Adrenal gland (tissue), 5 donors: Measurements from ENCODE around the gene LARGE1.

Experiments
- CTCF ChIP-seq, 6 experiments: fragments of 450-650 bp in 4 of 6; fragments of 200-600 bp in 2 of 6; sonication (generic) in 1 of 6; IDR thresholded peaks; 1 replicate in 5 of 6; 2 replicates in 1 of 6; pipeline versions ENCODE4 v1.5.1 to v1.8.0; 2016 to 2021; ENCODE audit warnings: antibody characterized with exemption in 6 of 6, mild to moderate bottlenecking in 2 of 6, moderate library complexity in 1 of 6
- POLR2A ChIP-seq, 2 donors: fragments of 450-650 bp; IDR thresholded peaks; one replicate each; pipeline ENCODE4 v1.6.1; 2017; ENCODE audit warnings: antibody characterized with exemption in 2 of 2, mild to moderate bottlenecking in 2 of 2, moderate library complexity in 1 of 2
- donor health status: DM: no; HTN: no; CAD: no.

DNA sequence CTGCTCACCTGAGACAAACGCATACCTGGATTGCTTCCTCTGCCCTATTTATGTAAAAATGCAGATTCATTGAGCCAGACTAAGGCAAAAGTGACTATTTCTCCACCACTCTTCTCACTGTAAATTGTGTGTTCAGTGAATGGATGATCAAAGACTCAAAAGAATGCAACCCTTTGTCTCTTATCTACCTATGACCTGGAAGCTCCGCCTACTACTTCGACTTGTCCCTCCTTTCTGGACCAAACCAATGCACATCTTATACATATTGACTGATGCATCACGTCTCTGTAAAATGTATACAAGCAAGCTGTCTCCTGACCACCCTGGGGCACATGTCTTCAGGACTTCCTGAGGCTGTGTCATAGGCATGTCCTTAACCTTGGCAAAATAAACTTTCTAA lies 444.1 kb downstream of the LARGE1 start:
- TF ChIP-seq POLR2A (IDR thresholded peaks at IDR 0.05) (no peak), CTCF (IDR thresholded peaks at IDR 0.05) (no peak)
